Measurements from ENCODE around the gene MMP14. TPM values are rescaled to one million over a fixed set of nuclear protein-coding genes. Genes with fewer than 3 reads are reported as not detected.

MMP14 gene
- total RNA-seq, 4 donors from 2014 or later: 106 to 161 (median 128) TPM

DNA sequence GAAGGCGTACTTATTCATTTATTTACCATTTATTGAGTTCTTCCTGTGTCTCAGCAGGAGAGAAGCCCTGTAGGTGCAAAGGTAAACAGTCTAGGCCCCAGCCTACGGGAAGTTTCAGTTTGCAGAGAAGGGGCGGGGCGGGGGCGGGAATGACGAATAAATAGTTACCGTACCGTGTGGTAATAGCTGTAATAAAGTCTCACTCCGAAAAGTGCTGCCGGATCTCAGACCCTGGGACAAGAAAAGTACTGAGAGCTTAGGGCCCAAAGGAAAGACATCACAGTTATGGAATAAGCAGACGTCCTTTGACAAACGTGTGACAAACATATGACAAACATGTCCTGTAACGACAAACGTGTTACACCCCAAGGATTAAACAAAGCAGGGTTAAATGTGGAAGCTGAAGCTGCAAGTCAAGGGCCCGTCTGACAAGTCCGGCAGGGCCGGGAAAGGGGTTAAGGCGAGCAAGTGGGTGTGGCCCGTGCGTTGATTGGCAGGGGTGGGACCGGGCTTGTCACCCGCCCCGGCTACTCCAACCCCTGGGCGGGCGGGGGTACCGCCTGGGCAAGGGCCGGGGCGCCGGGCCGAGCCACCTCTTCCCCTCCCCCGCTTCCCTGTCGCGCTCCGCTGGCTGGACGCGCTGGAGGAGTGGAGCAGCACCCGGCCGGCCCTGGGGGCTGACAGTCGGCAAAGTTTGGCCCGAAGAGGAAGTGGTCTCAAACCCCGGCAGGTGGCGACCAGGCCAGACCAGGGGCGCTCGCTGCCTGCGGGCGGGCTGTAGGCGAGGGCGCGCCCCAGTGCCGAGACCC is 35.0 kb downstream of the MMP14 start, which contains the start of gene LRP10:
Gene LRP10 (plus strand): TSS at position 517 of the 809 bp plus-strand sequence. CDS start 564 bp downstream, outside the sequence.
- under 1% methylated on average over 34 of the region's 50 CpGs for WGBS
- Histone ChIP-seq H3K9me3 (no peaks in the 10 kb centered on the region), H3K4me1 (peaks cover 28% of the 10 kb centered on the region), H3K27ac (peak within 1 kb of the TSS; percentile 98), H3K36me3 (peaks cover 33% of the 10 kb centered on the region), H3K4me3 (peak within 1 kb of the TSS; percentile 86), H3K27me3 (no peaks in the 10 kb centered on the region)
- DNase-seq (ENCODE audit: low spot score in 2 of 2): peak; percentile 96 to 97
- TF ChIP-seq POLR2AphosphoS5 (IDR thresholded peaks at IDR 0.05) (peak; percentile 55 to 78 (median 64)), EP300 (IDR thresholded peaks at IDR 0.05) (no peak), POLR2A (IDR thresholded peaks at IDR 0.05) (peak in 1 of 2 donors; percentile 75)
- TF ChIP-seq, protein P1, sequence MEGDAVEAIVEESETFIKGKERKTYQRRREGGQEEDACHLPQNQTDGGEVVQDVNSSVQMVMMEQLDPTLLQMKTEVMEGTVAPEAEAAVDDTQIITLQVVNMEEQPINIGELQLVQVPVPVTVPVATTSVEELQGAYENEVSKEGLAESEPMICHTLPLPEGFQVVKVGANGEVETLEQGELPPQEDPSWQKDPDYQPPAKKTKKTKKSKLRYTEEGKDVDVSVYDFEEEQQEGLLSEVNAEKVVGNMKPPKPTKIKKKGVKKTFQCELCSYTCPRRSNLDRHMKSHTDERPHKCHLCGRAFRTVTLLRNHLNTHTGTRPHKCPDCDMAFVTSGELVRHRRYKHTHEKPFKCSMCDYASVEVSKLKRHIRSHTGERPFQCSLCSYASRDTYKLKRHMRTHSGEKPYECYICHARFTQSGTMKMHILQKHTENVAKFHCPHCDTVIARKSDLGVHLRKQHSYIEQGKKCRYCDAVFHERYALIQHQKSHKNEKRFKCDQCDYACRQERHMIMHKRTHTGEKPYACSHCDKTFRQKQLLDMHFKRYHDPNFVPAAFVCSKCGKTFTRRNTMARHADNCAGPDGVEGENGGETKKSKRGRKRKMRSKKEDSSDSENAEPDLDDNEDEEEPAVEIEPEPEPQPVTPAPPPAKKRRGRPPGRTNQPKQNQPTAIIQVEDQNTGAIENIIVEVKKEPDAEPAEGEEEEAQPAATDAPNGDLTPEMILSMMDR (IDR thresholded peaks at IDR 0.05): no peak

- under 1% methylated on average over 33 of the region's 45 CpGs for WGBS
- H3K4me3 ChIP-seq: peak overlapping the region; percentile 86
- peak; percentile 91 to 92 for DNase-seq (ENCODE audit: low spot score in 2 of 2)
- no peaks in the 10 kb centered on the region for H3K27me3 ChIP-seq
- peak overlapping the region; percentile 98 for H3K27ac ChIP-seq
- H3K4me1 ChIP-seq: peaks cover 28% of the 10 kb centered on the region
- H3K9me3 ChIP-seq: no peaks in the 10 kb centered on the region
- TF ChIP-seq EP300 (IDR thresholded peaks at IDR 0.05): no peak
- TF ChIP-seq POLR2AphosphoS5 (IDR thresholded peaks at IDR 0.05): no peak
- TF ChIP-seq, protein P1 (IDR thresholded peaks at IDR 0.05): peak; percentile 93 to 96
- no peak for TF ChIP-seq POLR2A (IDR thresholded peaks at IDR 0.05)
- peaks cover 41% of the 10 kb centered on the region for H3K36me3 ChIP-seq
Measured at GRCh38 chr14:22872033-22872832, 35.8 kb downstream of the MMP14 start.

GRCh38 chr14:22872833-22873520 is 36.6 kb downstream of the MMP14 start:
- DNase-seq (ENCODE audit: low spot score in 2 of 2): no peak
- Histone ChIP-seq H3K4me1 (peaks cover 28% of the 10 kb centered on the region), H3K27ac (peak overlapping the region; percentile 98)

GRCh38 chr14:22875003-22875747 is 38.8 kb downstream of the MMP14 start:
- Histone ChIP-seq H3K27me3 (no peaks in the 10 kb centered on the region), H3K9me3 (no peaks in the 10 kb centered on the region), H3K36me3 (peaks cover 70% of the 10 kb centered on the region), H3K27ac (no peak overlapping the region), H3K4me3 (no peak overlapping the region), H3K4me1 (peaks cover 23% of the 10 kb centered on the region)
- DNase-seq (ENCODE audit: low spot score in 2 of 2): no peak
- 88% methylated on average over 11 of the region's 15 CpGs for WGBS
- TF ChIP-seq POLR2AphosphoS5 (IDR thresholded peaks at IDR 0.05): no peak
- TF ChIP-seq, protein P1 (IDR thresholded peaks at IDR 0.05): no peak
- TF ChIP-seq EP300 (IDR thresholded peaks at IDR 0.05): no peak
- TF ChIP-seq POLR2A (IDR thresholded peaks at IDR 0.05): no peak

More at GRCh38 chr14:22872833-22873520, 36.6 kb downstream of the MMP14 start:
- TF ChIP-seq EP300 (IDR thresholded peaks at IDR 0.05) (no peak), POLR2A (IDR thresholded peaks at IDR 0.05) (no peak), POLR2AphosphoS5 (IDR thresholded peaks at IDR 0.05) (no peak)
- TF ChIP-seq, protein P1 (IDR thresholded peaks at IDR 0.05): no peak
- Histone ChIP-seq H3K27me3 (no peaks in the 10 kb centered on the region), H3K36me3 (peaks cover 48% of the 10 kb centered on the region), H3K9me3 (no peaks in the 10 kb centered on the region), H3K4me3 (peak overlapping the region; percentile 86)
- 34% methylated on average over 10 of the region's 10 CpGs for WGBS

Data from suprapubic skin (tissue), 4 donors.